Left cardiac atrium (tissue), 2 donors: ENCODE data around the gene ARL4A. TPM values are rescaled to one million over a fixed set of nuclear protein-coding genes. Genes with fewer than 3 reads are reported as not detected.

Experiments used
- total RNA-seq, 2 donors: library from RNA; stranded (reverse); fragmentation: NEBNext Ultra II Directional; extraction: Animal tissue kit (Norgen Biotek cat#: 25700); gene quantifications; one replicate each; pipeline ENCODE4 v1.2.1, GENCODE V29; 2021
- donor health status: DM: no; HTN: yes; CAD: no; lungs with severe emphysema.
- donor health status: DM: yes; HTN: yes; CAD: no.

ARL4A gene
- total RNA-seq, 2 donors from 2014 or later: 13.9 to 17.9 TPM

Other genes starting within 250 kb of the ARL4A start
- 1 to 10 TPM in 1 of 2 donors, under 1 TPM in 1; 0.10 to 1.3 TPM for gene SCIN, start 116.9 kb upstream of the ARL4A start, total RNA-seq